Endothelial cell of umbilical vein (primary cell): Measurements from ENCODE around the gene MATN4. TPM values are rescaled to one million over a fixed set of nuclear protein-coding genes. Genes with fewer than 3 reads are reported as not detected.

Experiments used
- BruUV-seq: library from RNA; stranded (reverse); fragments of 400-500 nt; replicated peaks from 2 replicates; lab custom pipeline; 2021; lab: Mats Ljungman, UMichigan
- CTCF ChIA-PET: fragments of 300-600, 350-600 bp; sonication (Branson Sonifier 250); formaldehyde crosslinking; loops from one replicate; lab custom pipeline; 2021; ENCODE audit warnings: antibody characterized with exemption, inconsistent platforms; lab: Charles Lee
- POLR2A ChIA-PET: fragments of 300-600, 350-600 bp; sonication (Branson Sonifier 250); formaldehyde crosslinking; loops from one replicate; lab custom pipeline; 2021; ENCODE audit warnings: antibody characterized with exemption, inconsistent platforms; lab: Charles Lee
- DNase-seq: peaks from one replicate; pipeline ENCODE4 v3.0.0-alpha.2; 2011; ENCODE audit warnings: low read depth, low spot score
- FAIRE-seq: peaks from 2 replicates; lab custom pipeline; 2011; peaks lifted over from hg19 to GRCh38; lab: Jason Lieb, UNC
- H2AFZ ChIP-seq: 2 replicates; pipeline ENCODE4 v1.6.0; 2012; ENCODE audit warnings: low read depth, low read length, control low read depth, inconsistent platforms
- H3K27ac ChIP-seq: 2 replicates; pipeline ENCODE4 v1.5.1; 2011; ENCODE audit warnings: low read depth, mild to moderate bottlenecking, control low read depth, low read length, moderate library complexity; ENCODE audit not compliant: insufficient read depth
- H3K27me3 ChIP-seq, 2 experiments: 2 replicates each; pipeline versions ENCODE4 v1.6.0 to v1.6.1; 2011; ENCODE audit warnings: low read length in 2 of 2, mixed read lengths in 1 of 2; ENCODE audit not compliant: control insufficient read depth in 2 of 2, insufficient read depth in 2 of 2
- H3K36me3 ChIP-seq, 2 experiments: 2 replicates in 1 of 2; 3 replicates in 1 of 2; pipeline ENCODE4 v1.5.1; 2011; ENCODE audit warnings: low read length in 2 of 2, mild to moderate bottlenecking in 1 of 2, moderate library complexity in 1 of 2; ENCODE audit not compliant: control insufficient read depth in 2 of 2, insufficient read depth in 2 of 2; ENCODE audit errors: extremely low read depth in 1 of 2
- H3K4me1 ChIP-seq: 3 replicates; pipeline ENCODE4 v1.5.1; 2011; ENCODE audit warnings: mild to moderate bottlenecking, low read length; ENCODE audit not compliant: control insufficient read depth, insufficient read depth; ENCODE audit errors: extremely low read depth
- H3K4me2 ChIP-seq: 2 replicates; pipeline ENCODE4 v1.6.1; 2011; ENCODE audit warnings: low read length, control low read depth, mixed read lengths; ENCODE audit not compliant: insufficient read depth
- H3K4me3 ChIP-seq, 3 experiments: fragments of 200-600 bp in 1 of 3; sonication (generic), shearing (Covaris generic) in 1 of 3; replicated peaks in 1 of 3; 2 replicates each; pipeline ENCODE4 v1.5.1; 2011 to 2016; ENCODE audit warnings: control low read depth in 3 of 3, low read length in 3 of 3, mild to moderate bottlenecking in 2 of 3, inconsistent platforms in 1 of 3, low read depth in 1 of 3, moderate library complexity in 1 of 3; ENCODE audit not compliant: insufficient read depth in 1 of 3
- H3K79me2 ChIP-seq: 2 replicates; pipeline ENCODE4 v1.6.0; 2012; ENCODE audit warnings: low read length, inconsistent platforms; ENCODE audit not compliant: control insufficient read depth, insufficient read depth
- H3K9ac ChIP-seq: replicated peaks from 2 replicates; pipeline ENCODE3; 2011; ENCODE audit warnings: low read length, control low read depth; ENCODE audit not compliant: insufficient read depth; ENCODE audit errors: extremely low read depth
- H3K9me1 ChIP-seq: replicated peaks from 3 replicates; pipeline ENCODE4 v1.6.0; 2011; ENCODE audit warnings: mild to moderate bottlenecking, low read length; ENCODE audit not compliant: control insufficient read depth, insufficient read depth; ENCODE audit errors: extremely low read depth
- H3K9me3 ChIP-seq: replicated peaks from 2 replicates; pipeline ENCODE4 v1.5.1; 2012; ENCODE audit warnings: low read length, inconsistent platforms; ENCODE audit not compliant: control insufficient read depth, insufficient read depth
- H4K20me1 ChIP-seq: replicated peaks from 2 replicates; pipeline ENCODE3; 2011; ENCODE audit warnings: mild to moderate bottlenecking, low read length; ENCODE audit not compliant: control insufficient read depth, insufficient read depth; ENCODE audit errors: extremely low read depth
- CTCF ChIP-seq, 2 donors: IDR thresholded peaks; 1 replicate in 1 of 2; 2 replicates in 1 of 2; pipeline ENCODE4 v1.5.1; 2011; ENCODE audit warnings: low read length in 2 of 2, mild to moderate bottlenecking in 2 of 2, moderate library complexity in 2 of 2, control low read depth in 1 of 2, inconsistent platforms in 1 of 2, low read depth in 1 of 2; ENCODE audit not compliant: insufficient read depth in 1 of 2; ENCODE audit errors: extremely low read depth in 1 of 2
- EZH2 ChIP-seq: IDR thresholded peaks from 2 replicates; pipeline ENCODE4 v1.6.1; 2012; ENCODE audit warnings: borderline replicate concordance, low read depth, mild to moderate bottlenecking, moderate library complexity, low read length, inconsistent platforms; ENCODE audit not compliant: severe bottlenecking
- FOS ChIP-seq: IDR thresholded peaks from 2 replicates; pipeline ENCODE4 v1.6.1; 2011; ENCODE audit warnings: mild to moderate bottlenecking, low read length, moderate library complexity, borderline replicate concordance; ENCODE audit not compliant: insufficient read depth
- GATA2 ChIP-seq: IDR thresholded peaks from 2 replicates; pipeline ENCODE4 v1.7.0; 2011; ENCODE audit warnings: low read depth, mild to moderate bottlenecking, moderate library complexity, mixed read lengths, low read length; ENCODE audit not compliant: insufficient read length, insufficient read depth
- JUN ChIP-seq: IDR thresholded peaks from 2 replicates; pipeline ENCODE4 v1.6.1; 2011; ENCODE audit warnings: borderline replicate concordance, low read depth; ENCODE audit not compliant: insufficient read length, insufficient read depth
- MAX ChIP-seq: IDR thresholded peaks from 2 replicates; pipeline ENCODE4 v1.6.1; 2011; ENCODE audit not compliant: insufficient read depth, insufficient read length
- MYC ChIP-seq: IDR thresholded peaks from one replicate; pipeline ENCODE4 v1.6.1; 2011; ENCODE audit warnings: mild to moderate bottlenecking, low read depth, low read length
- POLR2A ChIP-seq: IDR thresholded peaks from 2 replicates; pipeline ENCODE4 v1.6.1; 2012; ENCODE audit warnings: low read depth, mild to moderate bottlenecking, control low read depth, low read length
- POLR2AphosphoS5 ChIP-seq: IDR thresholded peaks from 2 replicates; pipeline ENCODE4 v1.6.1; 2012; ENCODE audit warnings: low read depth, mild to moderate bottlenecking, control low read depth, low read length, moderate library complexity; ENCODE audit not compliant: insufficient read depth
- dilution Hi-C: fragments of 300-500 bp; cut with MboI; formaldehyde crosslinking; loops from one replicate; pipeline ENCODE4 v1.15.0; 2019; ENCODE audit warnings: low sequenced_read_pairs; ENCODE audit not compliant: extremely low pct_ligation_motif_present
- intact Hi-C: fragments of 100-400 bp; cut with micrococcal nuclease; formaldehyde crosslinking; loops from one replicate; pipeline ENCODE4 v1.10.0; 2022
- polyA plus RNA-seq, 4 experiments: library from polyadenylated mRNA; depleted of rRNA in 3 of 4; stranded (reverse) in 3 of 4; unstranded in 1 of 4; fragments of >200 nt; gene quantifications; 2 replicates each; pipeline versions ENCODE4 v1.2.1 to v1.2.3, GENCODE V29; 2011 to 2012; ENCODE audit warnings: missing spikeins in 1 of 4
- total RNA-seq: library from RNA; stranded (reverse); gene quantifications from 2 replicates; pipeline ENCODE4 v1.2.3, GENCODE V29; 2021

MATN4 gene
- total and polyA plus RNA-seq, 2 donors (not counting 3 experiments of a cell fraction or from before 2014, with no cell fraction given) = 0.10 TPM; not detected in 1

- no peak overlapping the region for H3K4me2 ChIP-seq
- peaks cover 7 to 30% of the 10 kb centered on the region in 2 experiments for H3K27me3 ChIP-seq
- DNase-seq (no peak), FAIRE-seq (no peak)
- intact Hi-C loops = no loop called here
- no peaks in the 10 kb centered on the region for H3K79me2 ChIP-seq
- CTCF ChIA-PET = interaction anchor here (0.8 to 2.4 kb wide), 4 partner anchors 13 to 25 kb away, joined by 3 to 8 read pairs (median 3); no protein-coding TSS in a partner anchor
- no peaks in the 10 kb centered on the region for H4K20me1 ChIP-seq
- H3K36me3 ChIP-seq = no peaks in the 10 kb centered on the region
- no peak overlapping the region for H3K27ac ChIP-seq
- no peak overlapping the region for H3K4me3 ChIP-seq
- no peaks in the 10 kb centered on the region for H3K9me3 ChIP-seq
- POLR2A ChIA-PET = no interaction called here
- no TSS peak for BruUV-seq
- no peak overlapping the region for H3K9ac ChIP-seq
- H3K4me1 ChIP-seq = no peaks in the 10 kb centered on the region
- dilution Hi-C loops = no loop called here
- H3K9me1 ChIP-seq = no peaks in the 10 kb centered on the region
- no peak overlapping the region for H2AFZ ChIP-seq
- TF ChIP-seq POLR2AphosphoS5 = no peak
- no peak for TF ChIP-seq MYC
- no peak for TF ChIP-seq FOS
- no peak for TF ChIP-seq JUN
Measured at GRCh38 chr20:45268531-45268930, 39.6 kb downstream of the MATN4 start.

GRCh38 chr20:45266977-45267376, 41.1 kb downstream of the MATN4 start:
- FAIRE-seq (no peak), DNase-seq (no peak)
- H3K4me1 ChIP-seq = no peaks in the 10 kb centered on the region
- H3K4me3 ChIP-seq = no peak overlapping the region
- H3K4me2 ChIP-seq = no peak overlapping the region
- peaks cover 7 to 22% of the 10 kb centered on the region in 2 experiments for H3K27me3 ChIP-seq
- no peaks in the 10 kb centered on the region for H3K9me3 ChIP-seq
- POLR2A ChIA-PET = no interaction called here
- BruUV-seq = no TSS peak
- CTCF ChIA-PET = no interaction called here
- H4K20me1 ChIP-seq = no peaks in the 10 kb centered on the region
- TF ChIP-seq FOS (no peak), JUN (no peak), CTCF (IDR thresholded peaks at IDR 0.05; ENCODE audit: extremely low read depth in 1 of 2, insufficient read depth in 1 of 2, low read depth in 1 of 2, low read length in 2 of 2) (no peak), POLR2AphosphoS5 (no peak), GATA2 (no peak), POLR2A (no peak), EZH2 (no peak), MAX (no peak), MYC (no peak)
- H3K79me2 ChIP-seq = no peaks in the 10 kb centered on the region
- H3K27ac ChIP-seq = no peak overlapping the region
- no peaks in the 10 kb centered on the region for H3K9me1 ChIP-seq
- H2AFZ ChIP-seq = no peak overlapping the region
- no peaks in the 10 kb centered on the region for H3K36me3 ChIP-seq
- no peak overlapping the region for H3K9ac ChIP-seq
- intact Hi-C loops (no loop called here), dilution Hi-C loops (no loop called here)
